Activated CD4-positive, alpha-beta T cell treated with anti-CD3 and anti-CD28 coated beads, Interleukin-2, amount 50 U/mL, for 48 hours (primary cell): Measurements from ENCODE around the gene HNRNPA1.
"Not testable (repeated sequence)": the region's sequence is repeated elsewhere in the genome, so short reads cannot be mapped to it uniquely, and the experiment has no call there.

Experiments
- DNase-seq, 2 experiments: peaks; one replicate each; pipeline ENCODE4 v3.0.0-alpha.2; 2020

HNRNPA1 gene

DNA sequence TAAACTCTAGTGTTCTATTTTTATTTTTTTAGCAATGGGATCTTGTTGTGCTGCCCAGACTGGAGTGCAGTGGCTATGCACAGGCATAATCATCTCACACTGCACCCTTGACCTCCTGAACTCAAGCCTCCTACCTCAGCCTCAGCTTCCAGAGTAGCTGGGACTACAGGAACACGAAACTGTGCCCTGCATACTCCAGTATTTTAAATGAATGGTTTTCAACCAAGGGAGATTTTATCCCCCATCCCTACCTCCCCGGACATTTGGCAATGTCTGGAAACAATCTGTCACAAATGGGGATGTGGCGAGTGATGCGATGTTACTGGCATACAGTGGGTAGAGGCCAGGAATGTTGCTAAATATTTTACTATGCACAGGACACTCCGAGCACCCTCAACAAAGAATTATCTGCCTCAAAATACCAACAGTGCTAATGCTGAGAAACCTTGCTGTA, 2.7 kb upstream of the HNRNPA1 start:
- DNase-seq, result peak in 1 of 2 experiments; percentile 28

DNA sequence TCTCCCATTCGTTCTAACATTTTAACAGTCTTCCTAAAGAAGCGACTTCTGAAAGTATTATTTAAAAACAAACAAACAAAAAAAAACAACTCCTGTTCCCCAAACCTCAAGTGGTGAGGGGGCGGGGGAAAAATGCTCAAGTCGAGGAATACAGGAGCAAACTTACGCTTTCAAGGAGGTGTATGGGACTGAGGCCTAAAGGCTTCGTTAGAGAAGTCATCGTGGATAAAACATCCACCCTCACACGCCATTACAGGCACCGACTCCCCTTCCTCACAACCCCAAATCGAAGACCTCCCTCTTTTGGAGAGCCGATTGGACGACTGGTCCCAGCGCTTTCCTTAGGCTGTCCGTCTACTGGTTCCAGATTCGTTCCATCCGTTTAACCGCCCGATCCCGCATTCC, 1.3 kb upstream of the HNRNPA1 start:
- DNase-seq, result no peak

DNA sequence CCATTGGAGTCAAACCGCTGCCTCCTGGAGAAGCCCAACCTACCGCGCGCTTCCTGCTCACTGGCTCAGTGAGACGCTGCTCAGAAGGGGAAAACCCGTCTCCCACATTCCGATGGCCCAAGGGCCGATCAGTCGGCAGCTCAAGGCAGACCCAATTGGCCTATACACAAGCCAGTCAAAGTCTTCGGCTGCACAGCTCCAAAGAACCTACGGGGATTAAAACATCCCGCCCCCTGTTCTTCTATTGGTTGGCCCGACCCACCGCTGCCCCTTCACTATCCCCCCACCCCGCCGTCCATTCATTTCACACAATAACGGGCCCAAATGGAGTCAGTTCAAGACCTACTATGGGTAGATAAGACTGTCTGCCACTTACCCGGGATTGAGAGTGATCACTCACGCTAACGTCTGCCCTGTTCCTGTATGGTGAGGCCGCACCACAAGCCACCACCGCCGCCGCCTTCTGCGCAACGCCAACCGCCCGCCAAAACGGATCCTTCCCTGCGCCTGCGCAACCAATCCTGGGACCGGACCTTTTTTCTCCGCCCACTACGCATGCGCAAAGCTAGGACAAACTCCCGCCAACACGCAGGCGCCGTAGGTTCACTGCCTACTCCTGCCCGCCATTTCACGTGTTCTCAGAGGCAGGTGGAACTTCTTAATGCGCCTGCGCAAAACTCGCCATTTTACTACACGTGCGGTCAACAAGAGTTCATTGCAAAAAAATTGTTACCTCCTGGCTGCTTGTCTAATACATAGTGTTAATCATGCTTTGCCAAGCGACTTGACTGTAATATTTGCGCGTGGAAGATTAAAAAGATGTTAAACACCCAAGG, 676 bp upstream of the HNRNPA1 start, which contains the start of gene CBX5:
TSS of gene CBX5 (minus strand) at position 491 of the 836 bp plus-strand sequence. CDS start 22,472 bp downstream, outside the sequence.
- peak; percentile 99 for DNase-seq

DNA sequence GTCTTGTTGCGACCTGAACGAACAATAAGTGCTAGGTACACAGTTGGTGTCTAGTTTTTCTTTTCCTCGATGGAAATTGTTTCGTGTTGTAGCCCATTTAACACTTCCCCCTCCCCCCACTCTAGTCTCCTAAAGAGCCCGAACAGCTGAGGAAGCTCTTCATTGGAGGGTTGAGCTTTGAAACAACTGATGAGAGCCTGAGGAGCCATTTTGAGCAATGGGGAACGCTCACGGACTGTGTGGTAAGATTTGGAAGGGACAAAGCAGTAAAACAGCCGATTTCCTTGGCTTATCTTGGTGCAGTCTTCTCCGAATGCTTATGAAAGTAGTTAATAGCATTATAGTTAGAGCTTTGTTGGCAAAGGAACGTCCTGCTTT, 724 bp downstream of the HNRNPA1 start:
- not testable (repeated sequence) for DNase-seq

DNA sequence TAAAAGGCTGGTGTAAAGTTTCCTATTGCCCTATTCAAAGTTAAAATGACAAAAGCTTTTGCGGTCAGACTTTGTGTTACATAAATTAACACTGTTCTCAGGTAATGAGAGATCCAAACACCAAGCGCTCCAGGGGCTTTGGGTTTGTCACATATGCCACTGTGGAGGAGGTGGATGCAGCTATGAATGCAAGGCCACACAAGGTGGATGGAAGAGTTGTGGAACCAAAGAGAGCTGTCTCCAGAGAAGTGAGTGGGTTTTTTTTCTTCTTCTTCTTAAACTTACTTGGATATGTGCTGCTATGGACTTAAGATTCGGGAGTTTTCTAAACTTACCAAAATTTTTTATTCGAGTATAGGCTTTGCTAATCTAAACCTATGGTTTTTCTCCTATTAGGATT, 1.2 kb downstream of the HNRNPA1 start:
- peak in 1 of 2 experiments; percentile 19 for DNase-seq

DNA sequence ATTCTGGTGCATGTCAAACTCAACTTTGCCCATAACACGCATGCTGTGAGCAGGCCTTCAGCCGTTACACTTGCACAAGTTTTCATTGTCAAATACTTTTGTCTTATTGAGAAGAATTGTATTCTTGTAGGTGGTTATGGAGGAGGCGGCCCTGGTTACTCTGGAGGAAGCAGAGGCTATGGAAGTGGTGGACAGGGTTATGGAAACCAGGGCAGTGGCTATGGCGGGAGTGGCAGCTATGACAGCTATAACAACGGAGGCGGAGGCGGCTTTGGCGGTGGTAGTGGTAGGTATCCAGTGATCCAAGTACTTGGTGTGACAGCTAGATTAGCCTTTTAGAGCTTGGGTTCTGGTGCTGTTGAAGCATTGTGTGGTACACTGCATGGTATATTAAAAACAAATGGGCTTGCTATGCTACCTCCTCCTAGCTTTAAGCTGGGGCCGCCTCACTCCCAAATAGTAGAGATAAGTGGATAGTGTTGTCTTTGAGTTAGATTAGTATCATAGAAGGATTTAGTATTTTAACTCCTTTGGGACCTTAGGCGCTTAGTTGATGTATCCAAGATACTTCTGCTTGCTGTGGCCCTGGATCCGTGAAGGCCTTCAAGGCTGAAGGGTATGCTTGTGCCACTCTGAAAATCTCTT, 2.5 kb downstream of the HNRNPA1 start:
- DNase-seq, result peak; percentile 49 to 61

DNA sequence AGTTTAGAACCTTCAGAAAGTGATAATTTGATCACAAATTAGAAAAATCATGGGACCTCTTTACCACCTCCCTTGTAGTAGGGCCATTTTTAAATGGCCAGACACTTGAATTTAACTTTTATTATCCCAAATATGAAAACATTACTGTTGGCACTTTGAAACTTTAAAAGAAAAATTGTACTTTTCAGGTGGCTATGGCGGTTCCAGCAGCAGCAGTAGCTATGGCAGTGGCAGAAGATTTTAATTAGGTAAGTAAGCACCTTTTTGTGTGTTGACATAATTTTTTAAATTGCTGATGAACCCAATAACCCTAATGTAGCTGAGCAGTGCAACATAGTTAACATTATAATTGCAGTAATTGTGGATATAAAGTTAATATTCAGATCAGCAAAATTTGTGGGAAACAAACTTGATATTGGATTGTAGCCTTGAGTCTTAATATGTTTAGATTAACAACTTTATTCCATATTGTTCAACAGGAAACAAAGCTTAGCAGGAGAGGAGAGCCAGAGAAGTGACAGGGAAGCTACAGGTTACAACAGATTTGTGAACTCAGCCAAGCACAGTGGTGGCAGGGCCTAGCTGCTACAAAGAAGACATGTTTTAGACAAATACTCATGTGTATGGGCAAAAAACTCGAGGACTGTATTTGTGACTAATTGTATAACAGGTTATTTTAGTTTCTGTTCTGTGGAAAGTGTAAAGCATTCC, 3.7 kb downstream of the HNRNPA1 start:
- not testable (repeated sequence) for DNase-seq

DNA sequence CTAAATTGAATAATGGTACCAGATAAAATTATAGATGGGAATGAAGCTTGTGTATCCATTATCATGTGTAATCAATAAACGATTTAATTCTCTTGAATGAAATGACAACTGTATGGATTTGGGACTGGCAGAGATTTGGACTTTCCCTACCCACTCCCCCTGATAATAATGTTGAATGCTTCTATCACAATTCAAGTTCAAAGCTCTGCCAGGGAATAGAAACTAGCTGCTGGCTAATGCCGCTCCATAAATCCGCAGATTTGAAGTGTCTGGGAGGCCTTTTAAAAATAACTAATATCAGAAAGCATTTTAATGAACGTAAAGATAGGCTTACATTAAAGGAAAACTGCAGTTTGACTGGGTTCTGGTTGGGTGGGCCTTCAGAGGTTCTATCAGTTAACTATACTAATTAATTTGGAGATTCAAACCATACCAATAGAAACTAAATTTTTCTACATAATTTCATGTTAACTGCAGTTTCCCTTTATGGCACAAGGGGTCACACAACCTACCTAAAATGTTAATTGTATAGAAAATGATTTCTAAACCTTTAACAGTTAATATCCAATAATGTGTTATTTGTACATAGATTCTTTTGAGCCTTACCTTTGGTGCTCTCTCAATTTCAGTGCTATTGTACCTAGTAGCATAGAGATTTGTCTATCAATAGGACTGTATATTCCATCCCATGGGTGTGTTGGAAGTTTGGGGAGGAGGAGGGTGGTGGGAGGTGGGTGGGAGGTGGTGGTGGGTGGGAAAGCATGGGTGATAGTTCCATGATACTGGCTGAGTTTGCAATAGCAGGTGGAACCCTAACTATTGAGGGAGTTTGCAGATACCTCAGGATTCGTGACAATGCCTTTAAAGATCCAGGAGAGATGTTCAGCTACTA, 4.9 kb downstream of the HNRNPA1 start:
- DNase-seq, result no peak

DNA sequence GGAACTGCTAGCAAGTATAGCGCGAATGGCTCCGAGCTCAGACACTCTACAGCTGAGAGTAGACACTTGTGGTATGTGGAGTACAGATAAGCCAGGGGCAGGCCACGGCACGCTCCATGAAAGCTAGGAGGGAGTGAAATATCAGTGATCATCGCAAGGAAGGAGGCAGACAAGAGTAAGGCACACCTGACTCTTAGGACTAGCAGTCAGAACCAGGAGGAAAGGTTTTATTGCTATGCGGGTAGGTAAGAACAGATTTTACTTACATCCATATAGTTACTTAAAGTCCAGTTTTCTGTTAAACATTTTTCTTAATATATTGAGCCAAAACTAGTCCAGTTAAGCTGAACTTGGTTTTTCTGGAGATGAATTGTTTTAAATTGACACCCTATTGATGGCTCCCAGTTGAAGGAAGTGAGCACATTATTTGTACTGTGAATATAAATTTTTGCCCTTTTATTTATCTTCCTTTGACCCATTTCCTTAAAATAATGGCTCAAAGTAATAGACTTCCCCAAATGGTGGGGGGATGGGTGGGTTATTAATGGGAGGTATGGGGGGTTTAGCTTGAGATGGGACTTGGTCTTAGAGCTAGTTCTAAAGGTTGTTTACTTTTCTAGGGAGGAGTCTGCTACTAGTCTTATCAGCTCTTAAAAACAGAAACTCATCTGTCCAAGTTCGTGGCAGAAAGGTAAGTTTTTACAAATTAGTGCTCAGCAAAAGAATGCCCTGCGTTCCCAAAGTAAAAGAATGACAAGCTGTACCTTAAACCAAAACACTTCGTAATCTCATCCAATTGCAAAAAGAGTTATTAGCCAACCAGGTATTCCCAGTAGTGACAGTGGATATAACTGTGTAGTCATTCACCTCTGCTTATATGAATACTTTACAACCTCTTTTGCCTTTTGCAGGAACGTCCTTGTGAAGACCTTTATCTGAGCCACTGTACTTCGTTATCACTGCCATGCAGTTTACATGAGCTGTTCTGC, 5.8 kb downstream of the HNRNPA1 start:
- DNase-seq, result peak in 1 of 2 experiments; percentile 32

DNA sequence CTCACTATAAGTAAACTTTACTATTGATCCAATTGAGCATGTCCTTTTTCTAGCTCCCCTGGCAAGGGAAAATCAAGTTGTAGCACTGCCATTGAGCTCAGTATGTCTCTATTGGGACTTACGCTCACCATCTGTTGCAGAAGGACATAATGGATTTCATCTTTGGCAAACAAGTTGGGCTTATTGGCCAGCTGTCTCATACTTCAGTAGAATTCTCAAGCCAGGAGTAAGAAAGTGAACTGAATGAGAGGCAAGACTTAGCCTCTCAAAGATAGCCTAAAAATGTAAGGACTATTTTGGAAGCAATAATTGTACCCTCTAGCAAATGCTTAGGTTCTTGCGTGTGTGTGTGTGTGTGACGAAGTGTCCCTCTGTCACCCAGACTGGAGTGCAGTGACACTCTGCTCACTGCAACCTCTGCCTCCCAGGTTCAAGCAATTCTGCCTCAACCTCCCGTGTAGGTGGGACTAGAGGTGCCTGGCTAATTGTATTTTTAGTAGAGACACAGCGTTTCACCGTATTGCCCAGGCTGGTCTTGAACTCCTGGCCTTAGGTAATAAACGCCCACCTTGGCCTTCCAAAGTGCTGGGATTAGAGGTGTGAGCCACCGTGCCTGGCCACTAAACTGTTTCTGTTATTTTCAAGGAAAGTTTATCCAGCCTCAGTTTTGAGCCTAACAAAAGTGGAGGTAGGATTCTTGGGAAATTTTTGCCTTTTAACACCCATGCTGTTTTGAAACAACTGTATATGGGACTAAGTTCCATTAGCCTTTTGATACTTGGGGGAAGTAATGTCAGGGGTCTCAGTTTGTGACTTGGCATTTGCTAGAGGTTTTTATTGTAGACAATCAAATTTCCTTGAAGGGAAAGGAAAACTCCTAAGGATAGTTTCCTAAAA, 7.0 kb downstream of the HNRNPA1 start:
- peak in 1 of 2 experiments; percentile 30 for DNase-seq

DNA sequence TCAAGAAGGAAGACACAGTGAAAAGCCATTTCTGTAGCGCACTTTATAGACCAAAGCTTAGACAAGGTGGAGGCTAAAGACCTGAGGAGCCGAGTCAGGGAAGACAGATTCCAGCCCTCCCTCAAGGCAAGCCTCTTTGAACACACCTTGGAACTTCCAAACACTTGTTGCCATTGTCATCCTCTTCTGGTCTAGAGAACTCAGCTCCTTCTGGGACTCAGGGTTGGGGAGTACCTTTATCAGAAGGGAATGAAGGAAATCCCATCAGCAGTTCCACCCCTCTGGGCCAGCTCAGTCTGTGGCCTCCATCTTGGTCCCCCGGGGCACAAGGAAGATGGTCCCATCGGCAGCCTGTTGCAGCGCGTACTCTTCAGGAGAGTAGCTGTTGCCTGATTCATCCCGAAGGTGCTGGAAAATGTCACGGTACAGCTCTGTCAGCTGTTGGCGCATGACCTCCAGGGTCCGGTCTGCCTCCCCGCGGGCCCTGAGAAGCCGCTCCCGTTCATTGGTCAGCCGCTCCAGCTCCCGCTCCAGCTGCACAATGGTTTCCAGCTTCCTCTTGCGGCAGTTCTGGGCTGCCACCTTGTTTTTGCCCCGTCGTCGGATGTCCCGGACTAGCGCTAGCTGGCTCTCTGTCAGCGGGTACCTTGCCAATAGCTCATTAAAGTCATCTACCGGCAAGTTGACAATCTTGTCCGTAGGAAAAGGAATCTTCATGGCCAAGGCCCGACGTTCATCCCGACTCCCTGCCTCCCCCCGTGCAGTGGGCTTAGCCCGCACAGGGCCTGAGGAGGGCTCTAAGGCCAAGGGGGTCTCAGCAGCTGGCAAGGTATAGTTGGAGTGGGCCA, 11.8 kb downstream of the HNRNPA1 start:
- no peak for DNase-seq

DNA sequence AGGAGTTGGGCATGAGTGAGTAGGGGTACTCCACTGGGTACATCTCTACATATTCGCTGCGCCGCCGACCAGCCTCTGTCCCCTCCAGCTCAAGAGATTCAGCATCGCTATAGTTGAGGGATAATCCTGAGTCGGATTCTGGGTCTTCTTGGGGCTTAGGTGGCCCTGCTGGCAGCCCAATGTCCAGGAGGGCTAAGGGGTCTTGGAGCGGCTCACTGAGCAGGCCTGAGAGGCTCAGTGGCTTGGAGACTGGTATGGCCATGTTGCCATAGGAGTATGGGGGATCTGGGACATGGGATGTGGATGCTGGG, 12.4 kb downstream of the HNRNPA1 start:
- DNase-seq, result no peak

DNA sequence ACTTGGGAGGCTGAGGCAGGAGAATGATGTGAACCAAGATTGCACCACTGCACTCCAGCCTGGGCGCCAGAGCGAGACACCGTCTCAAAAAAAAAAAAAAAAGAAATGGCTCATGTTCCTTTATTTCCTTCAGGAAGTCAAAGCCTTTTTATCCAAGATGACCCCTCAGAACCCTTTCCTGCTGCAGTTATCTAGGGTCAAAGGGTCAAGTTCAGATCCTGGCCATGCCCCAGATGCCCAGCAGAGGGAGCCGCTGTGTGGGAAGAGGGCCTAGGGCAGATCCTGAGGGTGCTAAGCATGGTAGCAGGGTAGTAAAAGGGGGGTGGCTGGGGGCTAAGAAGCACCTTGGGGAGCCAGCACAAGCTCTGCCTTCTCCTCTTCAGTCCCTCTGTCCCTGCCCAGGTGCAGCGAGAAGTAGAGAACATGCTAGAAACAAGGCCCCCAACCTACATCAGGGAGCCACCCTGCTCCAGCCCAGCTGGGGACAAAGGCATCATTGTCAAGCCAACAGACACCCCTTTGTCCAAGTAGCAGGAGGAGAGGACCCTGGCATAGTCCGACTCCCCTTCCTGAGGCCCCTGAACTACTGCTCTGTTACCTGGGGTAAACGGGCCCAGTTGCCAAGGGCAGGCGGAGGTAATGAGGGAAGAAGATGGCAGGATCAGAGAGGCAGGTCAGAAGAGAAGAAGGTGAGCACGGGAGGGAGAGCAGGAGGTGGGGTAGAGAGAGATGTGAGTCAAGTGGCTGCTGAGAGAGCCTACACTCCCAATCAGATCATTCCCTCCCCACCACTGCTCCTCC, 13.8 kb downstream of the HNRNPA1 start:
- peak; percentile 76 to 80 for DNase-seq

DNA sequence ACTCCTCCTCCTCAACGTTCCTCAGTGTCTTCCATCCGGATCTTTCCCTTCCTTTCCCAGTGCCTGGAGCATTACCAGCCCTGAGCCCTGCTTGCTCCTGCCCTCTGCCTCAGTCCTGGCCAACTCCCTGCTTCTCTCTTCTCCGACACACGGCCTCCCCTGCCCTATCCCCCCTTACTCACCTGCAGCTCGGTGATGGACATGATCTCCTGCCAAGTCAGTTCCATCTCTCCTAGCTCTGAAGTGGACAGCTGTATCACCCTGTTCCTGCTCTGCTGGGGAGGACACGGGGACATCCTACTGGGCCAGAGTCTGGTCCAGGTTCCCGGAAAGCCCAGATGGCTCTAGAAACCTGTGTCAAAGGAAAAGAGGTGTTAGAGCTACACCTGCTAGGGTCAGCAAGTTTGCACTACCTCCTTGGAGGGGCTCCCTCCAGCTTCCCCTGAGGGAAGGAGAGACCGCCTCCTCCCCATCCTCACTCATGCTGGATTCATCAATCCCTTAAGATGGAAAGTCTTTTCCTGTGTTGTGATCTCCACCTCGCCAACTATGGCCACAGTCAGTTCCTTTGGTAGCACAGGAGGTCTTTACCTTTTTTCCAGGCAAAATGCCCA, 14.5 kb downstream of the HNRNPA1 start:
- no peak for DNase-seq

DNA sequence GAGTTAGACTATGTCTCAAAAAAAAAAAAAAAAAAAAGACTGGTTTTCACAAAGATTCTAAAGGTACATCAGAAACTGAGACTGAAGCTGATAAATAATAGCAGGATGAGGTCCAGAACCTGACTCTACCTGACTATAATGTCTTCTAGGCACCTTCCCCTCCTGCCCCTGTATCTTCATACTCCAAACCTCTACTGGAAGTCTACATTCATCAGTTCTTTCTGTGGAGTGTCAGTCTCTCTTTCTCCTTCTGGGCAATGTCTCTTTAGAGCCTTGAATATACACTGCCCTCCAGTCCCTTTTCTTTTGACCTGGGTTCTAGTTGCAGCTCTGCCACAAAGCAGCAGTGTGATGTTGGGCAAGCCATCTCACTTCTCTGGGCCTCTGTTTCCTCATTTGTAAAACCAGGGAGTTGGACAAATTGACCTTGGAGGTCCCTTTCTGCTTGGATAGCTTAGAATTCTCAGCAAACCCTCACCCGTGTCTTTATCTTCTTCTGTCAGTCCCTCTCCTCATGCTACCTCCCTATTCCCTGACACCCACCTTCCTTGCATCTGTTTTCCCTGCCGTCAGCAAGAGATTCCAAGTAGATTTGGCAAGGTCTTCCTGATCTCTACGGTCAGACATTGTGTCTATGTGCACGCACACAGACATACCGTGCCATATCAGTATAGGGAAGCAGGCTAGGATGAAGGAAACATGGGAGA, 16.0 kb downstream of the HNRNPA1 start:
- DNase-seq, result no peak

DNA sequence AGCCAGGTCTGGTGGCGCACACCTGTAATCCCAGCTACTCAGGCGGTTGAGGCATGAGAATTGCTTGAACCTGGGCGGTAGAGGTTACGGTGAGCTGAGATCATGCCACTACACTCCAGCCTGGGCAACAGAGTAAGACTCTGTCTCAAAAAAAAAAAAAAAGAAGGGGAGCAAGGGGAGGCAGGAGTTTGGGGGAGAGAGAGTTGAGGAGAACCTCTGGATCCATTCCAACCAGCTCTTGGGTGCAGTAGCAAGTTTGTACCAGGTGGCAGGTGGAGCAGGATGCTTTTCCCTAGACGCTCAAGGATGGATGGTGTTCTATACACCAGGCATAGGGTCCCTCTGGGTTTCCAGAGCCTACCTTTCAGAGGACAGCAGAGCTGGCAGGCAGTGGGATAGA, 18.4 kb downstream of the HNRNPA1 start:
- no peak for DNase-seq

DNA sequence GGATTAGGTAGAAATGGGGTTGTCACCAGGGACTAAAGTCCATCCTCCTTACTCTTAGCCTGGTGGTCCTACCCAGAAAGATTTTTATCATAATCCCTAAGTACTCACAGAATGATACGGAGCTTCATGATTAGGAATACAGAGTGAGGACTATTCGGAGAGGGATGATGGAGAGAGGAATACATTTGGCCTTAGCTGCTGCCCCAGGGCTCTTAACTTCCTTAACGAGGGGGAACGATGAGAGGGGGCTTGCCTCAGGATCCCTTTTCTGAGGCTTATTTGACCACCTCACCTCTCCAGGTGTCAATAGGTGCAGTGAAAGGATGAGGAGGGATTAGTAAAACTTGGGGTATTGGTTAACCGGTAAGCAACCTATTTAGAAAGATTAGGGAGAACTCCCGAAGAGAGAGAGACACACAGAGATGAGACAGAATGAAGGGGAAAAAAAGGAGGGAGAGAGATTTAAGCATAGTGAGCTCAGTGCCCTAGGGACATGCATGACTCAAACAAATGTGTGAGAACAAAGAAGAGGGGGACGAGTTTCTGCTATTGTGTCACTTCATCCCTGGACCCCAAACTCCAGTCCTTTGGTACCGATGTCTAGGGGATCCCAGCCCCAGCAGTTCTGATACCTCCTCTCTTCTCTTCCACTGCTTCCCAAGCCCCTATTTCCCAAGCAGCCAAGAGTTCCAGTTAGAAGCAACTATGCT, 19.1 kb downstream of the HNRNPA1 start:
- DNase-seq, result no peak
